GF-D8 (cell line): Measurements from ENCODE around the gene TIGD3.

Experiments
- DNase-seq: peaks from one replicate; lab custom pipeline; 2025; lab: John Stamatoyannopoulos, UW

Gene TIGD3

DNA sequence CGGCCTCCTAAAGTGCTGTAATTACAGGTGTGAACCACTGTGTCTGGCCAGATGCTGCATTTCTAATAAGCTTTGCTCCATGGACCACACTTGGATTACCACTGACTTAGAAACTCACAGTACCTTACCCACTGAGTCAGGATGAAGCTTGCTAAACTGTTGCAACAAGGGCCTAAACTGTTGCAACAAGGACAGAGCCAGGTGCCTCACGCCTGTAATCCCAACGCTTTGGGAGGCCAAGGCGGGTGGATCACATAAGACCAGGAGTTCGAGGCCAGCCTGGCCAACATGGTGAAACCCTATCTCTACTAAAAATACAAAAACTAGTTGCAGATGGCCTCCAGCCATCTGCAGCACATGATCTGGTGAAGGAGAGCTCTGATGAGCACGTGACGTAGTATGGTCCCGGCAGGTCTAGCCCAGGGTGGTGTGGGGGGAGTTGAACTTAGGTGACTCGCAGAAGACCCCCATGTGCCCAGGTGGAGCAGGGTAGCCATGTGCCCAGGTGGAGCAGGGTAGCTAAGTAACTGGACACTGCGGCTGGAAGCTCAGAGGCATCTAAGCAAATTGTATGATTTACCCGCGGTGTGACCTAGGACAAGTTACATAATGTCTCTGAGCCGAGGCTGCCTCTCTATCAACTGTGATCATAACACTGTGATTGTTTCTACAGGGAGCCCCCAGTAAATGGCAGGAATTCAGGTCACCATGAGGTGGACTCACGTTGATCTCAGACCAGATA is 19.5 kb downstream of the TIGD3 start:
- DNase-seq: no peak

DNA sequence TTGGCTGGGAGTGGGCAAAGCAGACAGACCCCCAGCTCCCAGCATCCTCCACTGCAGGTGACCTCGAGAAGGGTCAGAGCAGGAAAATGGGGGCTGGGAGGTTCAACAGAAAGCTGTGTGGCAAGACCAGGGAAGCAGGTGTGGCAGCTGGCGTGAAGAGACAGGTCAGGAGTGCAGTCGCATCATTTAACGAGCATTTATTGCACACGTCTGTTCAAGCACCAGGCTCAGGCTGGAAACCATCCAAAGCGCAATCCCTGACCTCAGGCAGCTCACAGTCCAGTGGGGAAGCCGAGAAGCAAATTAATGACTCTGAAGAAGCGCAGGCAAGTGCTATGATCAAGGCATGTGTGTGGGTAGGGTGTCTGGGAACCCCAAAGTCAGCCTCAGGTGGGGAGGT is 20.5 kb downstream of the TIGD3 start:
- DNase-seq: no peak

- no peak for DNase-seq
These were observed 21.7 kb downstream of the TIGD3 start for GRCh38 chr11:65376138-65376713.

GRCh38 chr11:65377036-65377435 is 22.5 kb downstream of the TIGD3 start:
- DNase-seq: no peak

DNA sequence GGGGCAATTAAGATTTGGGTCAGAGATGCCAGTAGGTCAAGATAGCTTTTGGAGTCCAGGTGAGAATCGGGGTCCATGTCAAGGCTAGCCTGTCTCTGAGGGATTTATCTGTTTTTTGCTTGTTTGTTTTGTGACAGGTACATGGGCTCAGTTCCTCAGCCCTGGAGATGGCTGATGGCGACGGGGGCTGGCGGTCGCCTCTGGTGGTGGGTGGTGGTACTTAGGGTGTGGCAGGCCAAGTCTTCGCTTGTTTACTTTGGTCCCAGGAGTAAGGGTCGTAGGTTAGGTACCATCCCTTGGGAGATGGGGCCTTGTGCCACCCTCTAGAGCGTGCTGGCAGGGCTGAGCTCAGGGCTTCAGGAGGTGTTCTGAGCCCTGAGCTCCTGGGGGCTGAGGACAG is 23.2 kb downstream of the TIGD3 start:
- no peak for DNase-seq

GRCh38 chr11:65378208-65378927 is 23.8 kb downstream of the TIGD3 start:
- peak; percentile 45 for DNase-seq

- DNase-seq: no peak
These were observed 24.5 kb downstream of the TIGD3 start for GRCh38 chr11:65378928-65379638.

GRCh38 chr11:65379698-65380459 is 25.3 kb downstream of the TIGD3 start:
- DNase-seq: no peak

DNA sequence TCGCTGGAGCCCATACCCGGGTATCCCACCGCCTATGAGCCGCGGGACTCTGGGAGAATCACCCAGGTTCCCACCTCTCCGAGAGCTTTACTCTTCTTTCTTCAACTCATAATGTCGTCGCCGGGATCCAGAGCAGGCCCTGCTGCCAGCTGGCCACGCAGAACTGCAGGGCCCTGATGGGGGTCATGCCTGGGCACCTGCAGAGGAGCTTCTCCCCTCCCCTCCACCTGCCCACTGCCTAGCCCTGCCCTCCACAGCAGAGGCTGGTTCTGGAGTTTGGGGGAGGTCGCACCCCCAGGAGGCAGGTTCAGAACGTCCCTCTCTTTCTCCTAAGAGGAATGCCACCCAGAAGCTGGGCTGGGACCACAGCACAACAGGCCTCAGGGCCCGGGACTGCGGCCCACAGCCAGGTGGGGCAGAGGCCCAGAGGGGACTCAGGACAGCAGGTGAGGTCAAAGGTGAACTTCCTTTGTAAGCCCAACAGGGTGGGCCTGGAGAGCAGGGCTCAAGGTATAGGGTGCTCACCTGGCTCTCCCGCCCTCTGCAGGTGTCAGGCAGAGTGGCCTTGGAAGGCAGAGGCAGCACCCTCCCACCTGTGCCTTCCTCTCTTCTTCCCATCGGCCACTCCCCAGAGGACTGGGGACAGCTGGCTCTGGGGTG is 26.0 kb downstream of the TIGD3 start:
- no peak for DNase-seq

GRCh38 chr11:65381716-65382032 is 27.1 kb downstream of the TIGD3 start:
- DNase-seq: peak; percentile 50

- DNase-seq: peak; percentile 72
These were observed 27.7 kb downstream of the TIGD3 start, which contains the start of gene SLC25A45 for GRCh38 chr11:65382033-65382803. TSS of gene SLC25A45 (minus strand) at chr11:65382646. CDS start at chr11:65381951, 695 bp downstream.

- no peak for DNase-seq
These were observed 28.3 kb downstream of the TIGD3 start for GRCh38 chr11:65382804-65383368.

DNA sequence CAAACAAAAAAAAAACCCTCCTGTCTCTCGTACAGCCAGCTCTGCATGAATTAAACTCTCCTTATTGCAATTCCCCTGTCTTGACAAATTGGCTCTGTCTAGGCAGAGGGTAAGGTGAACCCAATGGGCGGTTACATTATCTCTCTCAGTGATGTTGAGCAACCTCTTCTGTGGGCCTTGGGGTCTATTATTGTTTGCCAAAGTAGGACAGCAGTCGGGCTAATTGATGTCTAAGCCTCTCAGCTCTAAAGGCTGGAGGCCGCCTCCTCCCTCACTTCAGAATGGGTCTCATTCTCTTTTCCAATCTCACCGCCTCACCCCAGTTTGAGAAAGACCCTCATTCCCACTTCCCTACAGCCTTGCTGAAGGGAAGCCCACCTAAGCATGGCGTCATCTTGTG is 29.2 kb downstream of the TIGD3 start:
- no peak for DNase-seq

GRCh38 chr11:65384301-65384889 is 29.8 kb downstream of the TIGD3 start:
- no peak for DNase-seq

DNA sequence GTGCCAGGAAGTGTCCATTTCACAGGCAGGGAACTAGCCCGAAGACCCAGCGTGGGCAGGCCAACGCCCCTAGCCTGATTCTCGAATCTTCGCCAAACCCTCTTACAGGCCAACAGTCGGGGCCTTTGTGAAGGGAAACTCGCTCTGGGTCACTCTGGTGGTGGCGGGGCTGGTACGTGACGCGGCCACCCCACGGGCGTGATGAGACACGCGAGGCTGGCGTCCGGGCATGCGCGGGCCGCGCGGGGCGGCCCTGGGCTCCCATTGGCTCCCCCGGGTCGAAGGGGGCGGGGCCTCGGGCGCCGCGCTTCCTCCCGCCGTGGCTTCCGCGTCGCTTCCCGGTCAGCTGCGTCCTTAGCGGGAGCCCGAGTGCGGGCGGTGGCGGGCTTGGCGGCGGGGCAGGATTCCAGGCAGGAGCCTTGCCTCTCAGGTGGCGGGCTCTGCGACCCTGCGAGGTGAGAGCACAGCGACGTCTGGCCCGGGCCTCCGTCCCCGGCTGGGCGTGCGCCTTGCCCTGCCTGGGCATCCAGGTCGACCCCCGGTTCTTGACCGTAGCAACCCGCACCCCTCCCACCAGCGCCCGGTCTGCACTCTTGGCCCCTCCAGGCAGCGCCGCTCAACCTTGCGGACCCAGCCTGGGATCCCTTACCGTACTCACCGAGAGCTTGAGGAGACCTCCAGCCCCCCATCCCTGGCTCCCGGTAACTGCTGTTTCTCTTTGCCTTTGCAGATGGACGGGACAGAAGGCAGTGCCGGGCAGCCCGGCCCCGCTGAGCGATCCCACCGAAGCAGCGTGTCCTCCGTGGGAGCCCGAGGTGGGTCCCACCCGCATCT is 32.0 kb downstream of the TIGD3 start, which contains the start of gene FRMD8:
Gene FRMD8, plus strand, starts transcription at position 331 of the 834 bp plus-strand sequence. Its CDS starts 400 bp downstream, at position 731.
- peak; percentile 37 for DNase-seq

- no peak for DNase-seq
These were observed 34.2 kb downstream of the TIGD3 start for GRCh38 chr11:65388731-65389130.

DNA sequence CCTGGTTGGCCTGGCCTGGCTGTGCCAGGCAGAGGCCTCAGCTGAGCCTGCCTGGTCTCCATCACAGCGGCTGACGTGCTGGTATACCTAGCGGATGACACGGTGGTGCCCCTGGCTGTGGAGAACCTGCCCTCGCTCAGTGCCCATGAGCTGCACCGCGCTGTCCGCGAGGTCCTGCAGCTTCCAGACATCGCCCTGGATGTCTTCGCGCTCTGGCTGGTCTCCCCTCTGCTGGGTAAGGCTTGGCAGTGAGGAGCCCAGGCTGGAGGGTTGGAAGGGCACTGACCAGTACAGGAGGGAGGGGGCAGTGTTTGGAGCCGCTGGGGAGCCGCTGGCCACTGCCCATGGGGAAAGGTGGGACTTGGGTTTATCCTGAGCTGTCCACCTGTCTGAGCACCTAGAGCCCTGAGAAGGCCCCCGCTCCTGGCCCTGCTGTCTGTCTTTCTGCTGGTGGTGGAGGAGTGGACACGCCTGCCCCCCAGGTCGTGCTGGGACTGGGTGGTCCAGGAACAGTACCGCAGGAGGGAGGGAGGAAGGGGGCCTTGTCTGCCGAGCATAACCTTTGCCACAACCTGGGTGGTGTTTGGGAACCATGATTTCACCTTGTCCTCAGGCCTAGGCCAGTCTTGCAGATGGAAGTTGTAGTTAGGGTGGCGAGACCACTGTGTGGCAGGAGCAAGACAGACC is 34.9 kb downstream of the TIGD3 start:
- DNase-seq: no peak
